ENCODE results near the gene ALCAM.

ALCAM gene

DNA sequence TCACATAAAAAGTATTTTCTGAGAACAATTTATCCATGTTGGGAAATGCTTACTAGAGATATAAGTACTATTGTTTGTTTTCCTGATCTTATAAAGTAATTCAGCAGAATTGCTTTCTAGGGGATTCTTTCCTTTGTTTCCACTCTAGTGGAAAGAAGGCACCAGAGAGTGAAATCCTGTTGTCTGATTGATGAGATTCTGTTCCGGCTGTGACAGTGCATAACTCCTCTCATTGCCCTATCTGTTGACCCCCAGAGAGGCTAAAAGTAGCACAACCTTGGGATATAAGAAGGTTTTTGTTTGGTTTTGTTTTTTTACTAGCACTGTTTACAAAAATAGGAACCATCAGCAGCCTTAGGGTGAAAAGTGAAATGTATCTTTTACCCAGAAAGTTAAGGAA, 114.1 kb downstream of the ALCAM start:
- no peak overlapping the region for H3K27ac ChIP-seq
- TF ChIP-seq, protein P1, sequence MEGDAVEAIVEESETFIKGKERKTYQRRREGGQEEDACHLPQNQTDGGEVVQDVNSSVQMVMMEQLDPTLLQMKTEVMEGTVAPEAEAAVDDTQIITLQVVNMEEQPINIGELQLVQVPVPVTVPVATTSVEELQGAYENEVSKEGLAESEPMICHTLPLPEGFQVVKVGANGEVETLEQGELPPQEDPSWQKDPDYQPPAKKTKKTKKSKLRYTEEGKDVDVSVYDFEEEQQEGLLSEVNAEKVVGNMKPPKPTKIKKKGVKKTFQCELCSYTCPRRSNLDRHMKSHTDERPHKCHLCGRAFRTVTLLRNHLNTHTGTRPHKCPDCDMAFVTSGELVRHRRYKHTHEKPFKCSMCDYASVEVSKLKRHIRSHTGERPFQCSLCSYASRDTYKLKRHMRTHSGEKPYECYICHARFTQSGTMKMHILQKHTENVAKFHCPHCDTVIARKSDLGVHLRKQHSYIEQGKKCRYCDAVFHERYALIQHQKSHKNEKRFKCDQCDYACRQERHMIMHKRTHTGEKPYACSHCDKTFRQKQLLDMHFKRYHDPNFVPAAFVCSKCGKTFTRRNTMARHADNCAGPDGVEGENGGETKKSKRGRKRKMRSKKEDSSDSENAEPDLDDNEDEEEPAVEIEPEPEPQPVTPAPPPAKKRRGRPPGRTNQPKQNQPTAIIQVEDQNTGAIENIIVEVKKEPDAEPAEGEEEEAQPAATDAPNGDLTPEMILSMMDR (conservative IDR thresholded peaks at IDR 0.05), result no peak
- no peak for TF ChIP-seq ZFX (IDR thresholded peaks at IDR 0.05)

DNA sequence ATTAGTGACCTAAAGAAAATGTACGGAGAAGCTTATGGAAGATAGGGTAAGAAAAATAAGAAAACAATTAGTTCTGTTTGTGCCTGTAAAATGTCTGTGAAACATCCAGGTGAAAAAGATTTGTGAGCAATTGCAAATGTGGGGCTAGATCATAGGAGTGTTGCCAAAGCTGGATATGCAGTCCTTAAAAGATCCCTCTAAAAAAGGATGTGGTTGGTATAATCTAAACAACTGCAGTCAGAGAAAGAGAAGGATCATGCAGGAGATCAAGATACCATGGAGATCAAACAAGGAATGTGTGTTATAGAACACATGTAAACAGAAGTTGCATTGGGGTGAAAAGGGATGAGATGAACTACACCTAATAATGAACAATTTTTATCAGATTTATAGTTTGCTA, 116.8 kb downstream of the ALCAM start:
- no peak for TF ChIP-seq ZFX (IDR thresholded peaks at IDR 0.05)
- TF ChIP-seq, protein P1 (conservative IDR thresholded peaks at IDR 0.05), result no peak
- H3K27ac ChIP-seq, result no peak overlapping the region

DNA sequence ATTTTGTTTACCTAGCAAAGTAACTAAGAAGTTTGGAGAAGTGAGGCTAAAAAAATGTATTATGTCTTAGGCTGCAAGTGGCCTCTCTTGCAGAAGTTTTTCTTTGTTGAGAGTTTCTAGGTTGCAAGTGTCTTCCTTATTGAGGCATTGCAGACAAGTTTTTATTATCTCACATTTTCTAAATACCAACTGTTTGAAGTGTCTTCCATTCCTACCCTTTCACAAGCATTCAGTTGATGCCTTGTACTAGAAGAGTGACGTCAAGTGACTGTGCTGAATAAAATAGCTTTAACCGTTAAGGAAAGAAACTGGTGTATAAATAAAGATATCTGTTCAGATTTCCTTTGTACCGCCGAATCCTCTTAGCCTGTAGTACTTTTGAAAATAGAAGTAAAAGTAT, 123.3 kb downstream of the ALCAM start:
- no peak for TF ChIP-seq ZFX (IDR thresholded peaks at IDR 0.05)
- TF ChIP-seq, protein P1 (conservative IDR thresholded peaks at IDR 0.05), result no peak
- H3K27ac ChIP-seq, result no peak overlapping the region

DNA sequence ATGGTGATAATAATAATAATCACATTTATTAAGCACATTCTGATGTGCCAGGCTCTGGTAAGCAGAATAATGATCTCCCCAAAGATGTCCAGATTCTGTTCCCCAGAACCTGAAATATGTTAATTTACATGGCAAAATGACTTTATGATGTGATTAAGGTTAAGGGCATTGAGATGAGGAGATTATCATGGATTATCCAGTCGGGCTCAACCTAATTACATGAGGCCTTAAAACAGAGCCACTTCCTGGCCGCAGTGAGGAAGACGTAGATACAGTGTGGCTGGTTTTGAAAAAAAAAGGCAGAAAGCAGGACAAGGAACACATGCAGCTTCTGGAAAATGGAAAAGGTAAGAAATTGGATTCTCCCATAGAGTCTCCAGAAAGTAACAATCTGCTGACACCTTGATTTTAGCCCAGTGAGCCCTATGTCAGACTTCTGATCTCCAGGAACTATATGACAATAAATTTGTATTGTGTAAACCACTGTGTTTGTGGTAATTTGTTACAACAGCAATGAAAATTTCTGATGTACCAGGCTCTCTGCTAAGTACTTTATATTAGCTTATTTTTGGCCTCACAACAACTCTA, 126.7 kb downstream of the ALCAM start:
- TF ChIP-seq ZFX (IDR thresholded peaks at IDR 0.05), result no peak
- TF ChIP-seq, protein P1 (conservative IDR thresholded peaks at IDR 0.05), result no peak
- H3K27ac ChIP-seq, result no peak overlapping the region

DNA sequence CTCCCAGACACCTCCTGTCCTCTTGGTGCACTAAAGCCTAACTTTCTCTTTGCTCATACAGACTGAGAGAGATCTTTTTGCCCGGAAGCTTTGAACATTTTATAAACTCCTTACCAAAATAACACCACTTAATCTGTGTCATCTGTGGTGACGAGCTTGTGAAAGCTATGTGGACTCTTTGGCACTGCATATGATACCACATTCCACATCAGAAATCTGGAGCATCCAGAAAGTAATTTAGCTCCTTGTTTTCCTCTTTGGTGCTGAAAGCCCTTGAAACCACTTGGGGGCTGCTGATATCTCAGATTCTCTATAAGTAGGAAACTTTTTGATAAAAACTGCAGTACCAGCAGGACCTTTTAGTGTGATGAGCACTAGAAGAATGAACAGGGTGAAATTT, 128.3 kb downstream of the ALCAM start:
- no peak overlapping the region for H3K27ac ChIP-seq
- TF ChIP-seq ZFX (IDR thresholded peaks at IDR 0.05), result no peak
- TF ChIP-seq, protein P1 (conservative IDR thresholded peaks at IDR 0.05), result no peak

DNA sequence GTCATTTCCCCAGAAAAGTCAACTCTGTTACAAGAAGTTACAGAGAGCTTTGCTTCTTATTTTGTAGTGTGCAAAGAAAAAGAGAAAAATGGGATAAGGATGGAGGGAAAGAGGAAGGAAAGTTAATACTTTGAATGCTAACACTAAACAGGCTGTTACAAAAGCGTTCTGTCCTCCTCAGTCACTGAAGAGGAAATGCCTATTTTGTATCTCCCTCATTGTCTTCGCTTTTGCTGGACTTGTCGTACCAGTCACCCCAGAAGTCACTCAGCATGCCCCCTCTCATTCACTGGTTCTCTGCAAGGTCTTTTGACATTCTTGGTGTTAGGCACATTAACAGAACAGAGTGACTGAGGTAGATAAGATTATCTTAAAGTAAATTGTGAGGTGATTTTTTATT, 129.6 kb downstream of the ALCAM start:
- H3K27ac ChIP-seq, result no peak overlapping the region
- TF ChIP-seq, protein P1 (conservative IDR thresholded peaks at IDR 0.05), result no peak
- TF ChIP-seq ZFX (IDR thresholded peaks at IDR 0.05), result no peak

DNA sequence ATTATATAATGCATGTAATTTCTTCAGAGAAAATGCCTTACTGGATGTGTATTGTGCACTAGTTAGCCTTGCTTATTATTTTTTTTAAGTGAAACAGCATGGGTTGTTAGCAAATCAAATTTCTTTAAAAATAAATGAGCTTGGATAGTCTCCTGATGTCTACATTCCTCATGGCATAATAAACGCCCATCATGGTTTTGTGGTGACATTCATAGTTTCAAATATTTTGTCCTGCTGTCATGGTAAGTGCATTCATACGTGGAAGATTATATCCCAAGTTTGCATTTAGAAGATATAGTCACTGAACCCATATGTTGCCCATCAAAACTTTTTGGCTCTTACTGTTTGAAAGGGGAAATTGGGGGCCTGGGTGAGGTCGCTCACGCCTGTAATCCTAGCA, 130.7 kb downstream of the ALCAM start:
- TF ChIP-seq, protein P1 (conservative IDR thresholded peaks at IDR 0.05), result no peak
- TF ChIP-seq ZFX (IDR thresholded peaks at IDR 0.05), result no peak

More for the DNA sequence above, 130.7 kb downstream of the ALCAM start:
- H3K27ac ChIP-seq, result no peak overlapping the region
